Stimulated activated CD8-positive, alpha-beta memory T cell treated with anti-CD3 and anti-CD28 coated beads, Interleukin-4, amount 100 ng/mL, for 24 hours (primary cell): ENCODE data around the gene KYAT1.
A peak's percentile ranks its signal among the peaks of the same experiment; 100 is the strongest.

Experiments
- DNase-seq: peaks from one replicate; pipeline ENCODE4 v3.0.0-alpha.2; 2020; ENCODE audit warnings: low read depth

Gene KYAT1

GRCh38 chr9:128838338-128838737, 43.4 kb downstream of the KYAT1 start:
- DNase-seq, result no peak

GRCh38 chr9:128836509-128837145, 45.1 kb downstream of the KYAT1 start:
- no peak for DNase-seq

GRCh38 chr9:128835246-128836210, 46.2 kb downstream of the KYAT1 start:
- DNase-seq, result no peak

GRCh38 chr9:128833696-128834095, 48.1 kb downstream of the KYAT1 start:
- DNase-seq, result no peak

GRCh38 chr9:128829477-128830251, 52.1 kb downstream of the KYAT1 start, which contains the start of gene SPOUT1:
TSS of gene SPOUT1 (minus strand) at chr9:128829794. CDS start at chr9:128829780, 14 bp downstream.
- DNase-seq, result peak; percentile 90

GRCh38 chr9:128828719-128829452, 52.9 kb downstream of the KYAT1 start:
- DNase-seq, result no peak

GRCh38 chr9:128828267-128828666, 53.5 kb downstream of the KYAT1 start:
- no peak for DNase-seq

GRCh38 chr9:128825923-128826700, 55.6 kb downstream of the KYAT1 start:
- no peak for DNase-seq

- DNase-seq, result no peak
These were observed 56.8 kb downstream of the KYAT1 start for GRCh38 chr9:128824911-128825310.

- no peak for DNase-seq
These were observed 57.8 kb downstream of the KYAT1 start for GRCh38 chr9:128823903-128824406.

- DNase-seq, result no peak
These were observed 58.3 kb downstream of the KYAT1 start for GRCh38 chr9:128823362-128823902.

- no peak for DNase-seq
These were observed 59.2 kb downstream of the KYAT1 start for GRCh38 chr9:128822407-128823042.

GRCh38 chr9:128821584-128822406, 60.0 kb downstream of the KYAT1 start:
- DNase-seq, result no peak

- DNase-seq, result no peak
These were observed 60.8 kb downstream of the KYAT1 start for GRCh38 chr9:128820665-128821583.

- no peak for DNase-seq
These were observed 61.8 kb downstream of the KYAT1 start for GRCh38 chr9:128819716-128820664.

- DNase-seq, result no peak
These were observed 62.7 kb downstream of the KYAT1 start for GRCh38 chr9:128818839-128819715.
